ENCODE results near the gene KCNH2. TPM values are rescaled to one million over a fixed set of nuclear protein-coding genes. Genes with fewer than 3 reads are reported as not detected.
"Not testable (repeated sequence)": the region's sequence is repeated elsewhere in the genome, so short reads cannot be mapped to it uniquely, and the experiment has no call there.

KCNH2 gene
- total and polyA plus RNA-seq, 2 of the 8 experiments (the other 6 are each of a cell fraction or from before 2014, with no cell fraction given) = 8.0 to 15.0 TPM

- H3K79me2 ChIP-seq (ENCODE audit: control insufficient read depth in 1 of 2, insufficient read depth in 2 of 2, low read length in 2 of 2); H3K4me3 ChIP-seq (ENCODE audit: extremely low read depth in 1 of 4, insufficient read depth in 2 of 4, low read depth in 3 of 4, low read length in 4 of 4); H3K14ac ChIP-seq (ENCODE audit: insufficient read length); FAIRE-seq; H4K8ac ChIP-seq (ENCODE audit: extremely low read depth, insufficient read depth, low read length); H2BK120ac ChIP-seq (replicated peaks; ENCODE audit: low read depth, low read length); H3K4ac ChIP-seq (replicated peaks; ENCODE audit: insufficient read length, low read depth, low read length); DNase-seq (ENCODE audit: low read depth in 1 of 2, low spot score in 2 of 2); H2AFZ ChIP-seq (ENCODE audit: low read length); H4K91ac ChIP-seq (replicated peaks; ENCODE audit: insufficient read length, low read length); H4K20me1 ChIP-seq (replicated peaks in 1 of 2; ENCODE audit: control insufficient read depth in 1 of 2, insufficient read depth in 2 of 2, low read length in 2 of 2); H3K36me3 ChIP-seq (ENCODE audit: control insufficient read depth in 2 of 4, insufficient read depth in 4 of 4, low read length in 3 of 4); H3K27me3 ChIP-seq (replicated peaks in 1 of 4; ENCODE audit: control insufficient read depth in 3 of 4, extremely low read depth in 1 of 4, insufficient read depth in 3 of 4, low read length in 3 of 4); H3K9ac ChIP-seq (replicated peaks in 1 of 4; ENCODE audit: extremely low read depth in 1 of 4, low read depth in 3 of 4, low read length in 3 of 4); H4K5ac ChIP-seq (ENCODE audit: insufficient read length, low read depth, low read length); H2AK5ac ChIP-seq (ENCODE audit: low read depth, low read length); H2BK15ac ChIP-seq (ENCODE audit: low read length); H3K4me1 ChIP-seq (replicated peaks in 1 of 4; ENCODE audit: control insufficient read depth in 3 of 4, insufficient read depth in 4 of 4, low read length in 3 of 4); H3K18ac ChIP-seq (ENCODE audit: extremely low read depth, low read length); H3K79me1 ChIP-seq (ENCODE audit: low read depth, low read length); H3K23ac ChIP-seq (ENCODE audit: insufficient read length); H3K9me3 ChIP-seq (ENCODE audit: insufficient read depth in 2 of 2, low read depth in 1 of 2, low read length in 1 of 2); H2BK5ac ChIP-seq (ENCODE audit: low read depth, low read length); H3K27ac ChIP-seq (ENCODE audit: low read depth, low read length): not testable (repeated sequence)
- Histone ChIP-seq H3K56ac (replicated peaks; ENCODE audit: insufficient read length, low read depth, low read length) (peak overlapping the region; percentile 100), H2BK12ac (ENCODE audit: low read depth, low read length) (peak overlapping the region; percentile 82; the same call in 1 of the 2 replicates), H2BK20ac (ENCODE audit: low read length) (0 out of 2 replicates have a peak overlapping the region, but pooled peaks have one; percentile 4), H3K23me2 (ENCODE audit: low read depth, low read length) (peaks cover 13% of the 10 kb centered on the region; the same call in 1 of the 2 replicates), H3K4me2 (ENCODE audit: insufficient read depth in 1 of 2, low read depth in 2 of 2, low read length in 2 of 2) (0 out of 4 replicates have a peak overlapping the region, but pooled peaks of 1 of the 2 experiments have one; percentile 8)
- 86% methylated on average over 8 of the region's 8 CpGs; no CpG with 5 or more reads in 1 of the 2 experiments for WGBS, 2 experiments (ENCODE audit: extremely low coverage in 1 of 2, insufficient coverage in 1 of 2, insufficient read length in 1 of 2, insufficient replicate concordance in 2 of 2, low coverage in 1 of 2, low lambda C conversion rate in 2 of 2, missing lambda C conversion rate in 1 of 2)
- CTCF ChIA-PET (ENCODE audit: partially characterized antibody) = interaction anchor here (0.7 to 5.5 kb wide), 10 partner anchors 8 to 108 kb away, joined by 3 to 27 read pairs (median 3); no protein-coding TSS in a partner anchor
- POLR2A ChIA-PET (ENCODE audit: partially characterized antibody) = interaction anchor here (0.7 to 1.3 kb wide), 3 partner anchors 12 to 95 kb away, joined by 3 read pairs; no protein-coding TSS in a partner anchor
Measured at GRCh38 chr7:150910305-150910995, 67.7 kb downstream of the KCNH2 start.

All from H1 (cell line).